SJSA1 (cell line): ENCODE results near the gene SERPINB10. TPM values are rescaled to one million over a fixed set of nuclear protein-coding genes. Genes with fewer than 3 reads are reported as not detected.
"Not testable (repeated sequence)": the region's sequence is repeated elsewhere in the genome, so short reads cannot be mapped to it uniquely, and the experiment has no call there.

Source experiments
- DNase-seq, 2 experiments: peaks; one replicate each; pipeline ENCODE4 v3.0.0-alpha.2; 2015 to 2020; ENCODE audit warnings: low spot score in 2 of 2, low read depth in 1 of 2
- H3K27ac ChIP-seq: fragments of 250-450 bp; sonication (Bioruptor Pico); 2 replicates; pipeline ENCODE4 v1.5.1; 2020; ENCODE audit warnings: mild to moderate bottlenecking, moderate library complexity
- H3K27me3 ChIP-seq: fragments of 250-450 bp; sonication (Bioruptor Pico); replicated peaks from 2 replicates; pipeline ENCODE4 v1.5.1; 2020; ENCODE audit warnings: mild to moderate bottlenecking, moderate library complexity
- H3K36me3 ChIP-seq: fragments of 250-450 bp; sonication (Bioruptor Pico); 2 replicates; pipeline ENCODE4 v1.5.1; 2020; ENCODE audit warnings: mild to moderate bottlenecking
- H3K4me1 ChIP-seq: fragments of 250-450 bp; sonication (Bioruptor Pico); replicated peaks from 2 replicates; pipeline ENCODE4 v1.6.1; 2021; ENCODE audit warnings: mild to moderate bottlenecking
- H3K4me3 ChIP-seq: fragments of 250-450 bp; sonication (Bioruptor Pico); 2 replicates; pipeline ENCODE4 v1.5.1; 2020; ENCODE audit warnings: mild to moderate bottlenecking
- H3K9me3 ChIP-seq: fragments of 250-450 bp; sonication (Bioruptor Pico); replicated peaks from 2 replicates; pipeline ENCODE4 v1.5.1; 2020; ENCODE audit warnings: mild to moderate bottlenecking
- total RNA-seq: library from RNA; depleted of rRNA; stranded (reverse); fragments of >200 nt; shearing (Covaris generic); gene quantifications from 2 replicates; pipeline ENCODE4 v1.2.3, GENCODE V29; 2014

SERPINB10 gene
- total RNA-seq, 1 experiment from 2014 or later = not detected

DNA sequence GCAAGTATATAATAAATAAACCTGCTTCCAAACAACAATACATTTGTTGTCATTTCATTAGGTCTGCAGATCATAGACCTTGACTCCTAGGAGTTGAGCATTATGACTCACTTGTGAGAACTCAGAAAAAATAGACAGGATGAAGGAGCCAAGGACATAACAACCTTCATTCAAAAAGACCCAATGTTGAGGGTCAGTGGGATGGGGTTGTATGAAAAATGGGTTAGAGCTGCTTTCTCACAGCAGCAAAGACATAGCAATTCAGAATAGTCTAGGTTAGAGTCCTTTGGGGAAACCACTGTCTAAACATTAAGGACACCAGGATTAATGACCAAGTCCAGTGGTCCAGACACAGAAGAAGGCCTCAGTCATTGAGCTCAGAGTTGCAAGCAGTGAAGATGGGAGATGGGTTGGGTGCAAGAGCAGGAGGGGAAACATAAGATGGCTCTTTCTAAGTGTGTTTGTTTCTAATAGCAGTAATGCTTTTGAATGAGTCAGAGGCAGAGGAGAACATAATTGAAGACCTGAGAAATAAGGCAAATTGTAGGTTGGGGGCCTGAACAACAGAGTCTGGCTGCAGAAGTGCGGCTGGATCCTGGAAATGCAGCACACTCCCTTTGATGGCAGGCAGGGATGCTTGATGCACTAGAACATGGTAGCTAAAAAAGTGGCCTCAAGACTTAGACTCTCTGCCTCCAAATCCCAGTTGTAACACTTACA lies 3.7 kb upstream of the SERPINB10 start:
- no peak overlapping the region for H3K27ac ChIP-seq
- no peaks in the 10 kb centered on the region for H3K9me3 ChIP-seq
- DNase-seq = no peak
- H3K36me3 ChIP-seq = no peaks in the 10 kb centered on the region
- no peaks in the 10 kb centered on the region for H3K4me1 ChIP-seq
- no peaks in the 10 kb centered on the region for H3K27me3 ChIP-seq
- no peak overlapping the region for H3K4me3 ChIP-seq

DNA sequence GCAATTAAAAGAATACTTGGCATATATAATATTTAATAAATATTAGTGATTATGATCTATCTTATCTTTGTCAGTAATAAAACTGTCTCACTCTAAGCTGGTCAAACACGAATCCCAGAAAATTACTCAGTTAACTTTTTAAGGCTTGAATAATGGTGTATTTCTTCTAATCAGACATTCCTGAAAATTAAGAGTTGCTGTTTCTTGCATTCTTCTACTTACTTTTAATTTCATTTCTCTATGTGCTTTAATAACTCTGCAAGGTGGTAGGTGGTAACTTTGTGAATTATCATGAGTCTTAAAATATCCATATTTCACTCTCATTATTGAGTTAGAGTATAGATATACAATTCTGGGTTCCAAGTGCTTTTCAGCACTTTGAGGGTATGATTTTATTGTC lies 3.1 kb upstream of the SERPINB10 start:
- Histone ChIP-seq H3K9me3 (no peaks in the 10 kb centered on the region), H3K4me3 (no peak overlapping the region), H3K27me3 (no peaks in the 10 kb centered on the region), H3K27ac (no peak overlapping the region), H3K4me1 (no peaks in the 10 kb centered on the region), H3K36me3 (no peaks in the 10 kb centered on the region)
- no peak for DNase-seq

DNA sequence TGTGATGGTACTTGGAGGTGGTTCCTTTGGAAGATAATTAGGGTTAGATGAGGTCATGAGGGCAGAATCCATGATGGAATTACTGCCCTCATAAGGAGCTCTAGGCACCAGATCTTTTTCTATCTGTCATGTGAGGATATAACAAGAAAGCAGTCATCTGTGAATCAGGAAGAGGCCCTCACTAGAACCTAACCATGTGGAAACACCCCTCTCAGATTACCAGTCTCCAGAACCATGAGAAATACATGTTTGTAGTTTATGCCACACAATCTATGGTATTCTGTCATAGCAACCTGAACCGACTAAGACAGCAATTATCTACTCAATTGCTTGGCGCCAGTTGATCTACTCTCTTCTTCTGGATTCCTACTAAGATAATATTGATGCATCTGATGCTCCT lies 2.4 kb upstream of the SERPINB10 start:
- no peaks in the 10 kb centered on the region for H3K9me3 ChIP-seq
- no peaks in the 10 kb centered on the region for H3K4me1 ChIP-seq
- 0 out of 2 replicates have a peak, but pooled peaks cover 5% of the 10 kb centered on the region for H3K27me3 ChIP-seq
- DNase-seq = no peak
- no peaks in the 10 kb centered on the region for H3K36me3 ChIP-seq
- no peak overlapping the region for H3K27ac ChIP-seq
- no peak overlapping the region for H3K4me3 ChIP-seq

DNA sequence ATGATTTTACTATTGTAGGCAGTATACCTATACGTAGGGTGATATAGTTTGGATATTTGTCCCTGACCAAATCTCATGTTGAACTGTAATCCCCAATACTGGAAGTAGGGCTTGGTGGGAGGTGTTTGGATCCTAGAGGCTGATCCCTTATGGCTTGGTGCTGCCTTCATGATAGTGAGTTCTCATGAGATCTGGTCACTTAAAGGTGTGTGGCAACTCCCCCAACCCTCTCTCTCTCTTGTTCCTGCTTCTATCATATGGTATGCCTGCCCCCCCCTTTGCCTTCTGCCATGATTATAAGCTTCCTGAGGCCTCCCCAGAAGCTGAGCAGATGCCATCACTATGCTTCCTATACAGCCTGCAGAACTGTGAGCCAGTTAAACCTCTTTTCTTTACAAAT lies 1.7 kb upstream of the SERPINB10 start:
- Histone ChIP-seq H3K4me3 (no peak overlapping the region), H3K9me3 (no peaks in the 10 kb centered on the region), H3K4me1 (no peaks in the 10 kb centered on the region), H3K27me3 (0 out of 2 replicates have a peak, but pooled peaks cover 10% of the 10 kb centered on the region), H3K27ac (no peak overlapping the region), H3K36me3 (no peaks in the 10 kb centered on the region)
- DNase-seq = no peak

DNA sequence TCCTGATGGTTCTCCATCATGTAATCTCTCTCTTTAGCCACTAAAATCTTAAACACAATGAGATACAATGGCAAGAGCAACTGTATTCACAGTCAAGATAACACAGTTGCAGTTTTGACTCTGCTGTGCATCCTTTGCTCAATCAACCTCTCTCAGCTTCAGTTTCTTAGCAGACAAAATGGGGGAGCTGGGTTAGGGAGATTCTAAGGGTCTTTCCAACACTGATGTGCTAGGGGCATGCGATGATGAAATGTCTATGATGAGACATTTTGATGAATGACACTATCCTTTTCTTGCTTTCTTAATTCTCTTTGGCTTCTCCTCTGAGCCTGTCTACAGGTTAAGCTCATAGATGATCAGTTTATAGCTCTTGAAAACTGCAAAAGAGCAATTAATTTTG lies 1.1 kb downstream of the SERPINB10 start:
- H3K27ac ChIP-seq = no peak overlapping the region
- H3K9me3 ChIP-seq = no peaks in the 10 kb centered on the region
- peaks cover 4% of the 10 kb centered on the region; the same call in 1 of the 2 replicates for H3K4me1 ChIP-seq
- no peak overlapping the region for H3K4me3 ChIP-seq
- no peaks in the 10 kb centered on the region for H3K36me3 ChIP-seq
- H3K27me3 ChIP-seq = peaks cover 10% of the 10 kb centered on the region; the same call in 1 of the 2 replicates
- no peak for DNase-seq

DNA sequence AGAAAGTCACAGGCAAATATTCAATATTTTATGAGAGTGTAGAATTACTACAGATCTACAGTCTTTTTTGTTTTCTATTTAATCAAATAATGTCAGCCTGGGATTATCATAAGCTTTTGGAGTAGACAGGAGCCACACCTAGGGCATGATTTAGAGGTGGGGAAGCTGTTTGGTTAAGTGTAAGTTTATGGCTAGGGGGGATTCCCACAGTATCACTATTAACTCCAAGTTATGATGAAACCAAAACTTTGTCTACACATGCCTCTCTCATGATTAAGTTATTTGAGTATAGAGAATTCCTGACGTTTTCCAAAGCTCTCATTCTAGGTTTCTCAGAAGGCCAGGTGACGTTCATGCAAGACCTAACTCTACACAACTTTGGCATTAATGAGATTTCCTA lies 2.1 kb downstream of the SERPINB10 start:
- no peak for DNase-seq
- H3K27ac ChIP-seq = no peak overlapping the region
- no peak overlapping the region for H3K4me3 ChIP-seq
- no peaks in the 10 kb centered on the region for H3K36me3 ChIP-seq
- H3K9me3 ChIP-seq = no peaks in the 10 kb centered on the region
- H3K27me3 ChIP-seq = peaks cover 10% of the 10 kb centered on the region
- H3K4me1 ChIP-seq = peaks cover 4% of the 10 kb centered on the region; the same call in 1 of the 2 replicates

DNA sequence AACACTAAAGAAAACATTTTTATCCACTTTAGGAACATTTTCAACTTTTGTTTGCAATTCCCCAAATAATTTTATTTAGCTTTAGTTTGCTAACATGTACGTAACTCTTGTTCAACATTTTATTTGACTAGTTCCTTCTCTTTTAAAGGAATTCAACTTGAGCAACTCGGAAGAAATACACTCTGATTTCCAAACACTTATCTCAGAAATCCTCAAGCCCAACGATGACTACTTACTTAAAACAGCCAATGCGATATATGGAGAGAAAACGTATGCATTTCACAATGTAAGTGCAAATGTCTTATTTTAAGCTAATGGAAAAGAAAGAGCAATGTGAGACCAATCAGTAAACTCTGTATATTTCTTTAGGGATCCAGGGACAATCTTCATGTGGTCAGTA lies 10.1 kb downstream of the SERPINB10 start:
- Histone ChIP-seq H3K4me3 (no peak overlapping the region), H3K36me3 (no peaks in the 10 kb centered on the region), H3K9me3 (no peaks in the 10 kb centered on the region), H3K4me1 (peaks cover 4% of the 10 kb centered on the region; the same call in 1 of the 2 replicates), H3K27ac (no peak overlapping the region), H3K27me3 (no peaks in the 10 kb centered on the region; the same call in none of the 2 replicates)
- DNase-seq = no peak

DNA sequence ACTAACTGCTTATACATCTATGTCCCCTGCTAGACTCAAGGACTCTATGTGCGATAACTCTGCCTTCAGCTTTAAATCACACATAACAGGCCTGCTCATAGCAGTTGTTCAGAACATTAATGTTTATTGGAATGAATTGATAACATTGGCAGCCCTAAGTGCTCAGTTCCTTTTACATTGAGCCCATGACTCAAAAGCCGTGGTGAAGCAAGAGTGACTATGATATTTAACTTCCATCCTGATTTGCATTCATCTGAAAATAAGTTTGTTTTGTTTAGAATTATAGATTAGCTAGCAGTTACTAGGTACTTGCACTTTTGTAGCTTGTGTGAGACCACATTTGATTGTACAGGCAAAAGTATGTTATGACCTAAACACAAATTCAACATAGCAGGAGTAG lies 14.3 kb downstream of the SERPINB10 start:
- H3K4me1 ChIP-seq = peaks cover 26% of the 10 kb centered on the region
- H3K27ac ChIP-seq = no peak overlapping the region
- no peak overlapping the region for H3K4me3 ChIP-seq
- no peaks in the 10 kb centered on the region for H3K27me3 ChIP-seq
- no peaks in the 10 kb centered on the region for H3K9me3 ChIP-seq
- no peaks in the 10 kb centered on the region for H3K36me3 ChIP-seq
- no peak for DNase-seq

DNA sequence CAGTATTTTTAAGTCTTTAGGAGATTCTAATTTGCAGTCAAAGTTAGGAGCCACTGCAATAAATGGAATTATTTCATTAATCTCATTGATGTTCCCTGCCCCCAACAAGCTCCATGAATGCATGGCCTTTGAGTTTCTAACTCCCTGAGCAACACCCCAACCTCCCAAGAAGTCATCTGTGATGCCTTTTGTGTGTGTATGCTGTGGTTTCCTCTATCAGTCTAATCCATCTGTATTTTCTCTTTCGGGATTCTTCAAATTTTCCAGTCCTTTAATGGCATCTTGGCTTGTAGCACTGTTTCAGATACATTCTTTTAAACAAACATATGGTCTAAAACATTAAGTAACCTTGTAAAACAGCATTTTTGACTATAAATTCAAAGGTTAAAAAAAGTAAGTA lies 16.8 kb downstream of the SERPINB10 start:
- Histone ChIP-seq H3K27me3 (no peaks in the 10 kb centered on the region), H3K36me3 (no peaks in the 10 kb centered on the region), H3K4me1 (peaks cover 26% of the 10 kb centered on the region), H3K27ac (peak overlapping the region; percentile 76), H3K4me3 (no peak overlapping the region), H3K9me3 (no peaks in the 10 kb centered on the region)
- DNase-seq = peak; percentile 59 to 72

DNA sequence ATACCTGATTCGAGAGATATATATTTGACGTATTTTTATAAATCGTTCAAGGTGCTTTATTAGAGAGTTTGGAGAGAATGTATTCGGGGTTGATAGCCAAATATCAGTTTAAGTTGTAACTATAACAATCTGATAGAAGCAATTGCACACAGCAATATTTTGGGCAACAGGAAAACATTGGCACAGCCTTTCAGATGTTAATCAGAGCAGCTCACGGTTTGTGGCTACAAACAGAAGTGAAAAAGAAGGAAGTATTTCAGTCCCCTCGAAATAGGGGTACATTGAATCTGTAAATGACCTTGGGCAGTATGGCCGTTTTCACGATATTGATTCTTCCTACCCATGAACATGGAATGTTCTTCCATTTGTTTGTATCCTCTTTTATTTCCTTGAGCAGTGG lies 20.6 kb downstream of the SERPINB10 start:
- Histone ChIP-seq H3K36me3 (no peaks in the 10 kb centered on the region), H3K4me1 (peaks cover 26% of the 10 kb centered on the region), H3K27me3 (no peaks in the 10 kb centered on the region), H3K9me3 (no peaks in the 10 kb centered on the region), H3K27ac (no peak overlapping the region), H3K4me3 (no peak overlapping the region)
- DNase-seq = no peak

DNA sequence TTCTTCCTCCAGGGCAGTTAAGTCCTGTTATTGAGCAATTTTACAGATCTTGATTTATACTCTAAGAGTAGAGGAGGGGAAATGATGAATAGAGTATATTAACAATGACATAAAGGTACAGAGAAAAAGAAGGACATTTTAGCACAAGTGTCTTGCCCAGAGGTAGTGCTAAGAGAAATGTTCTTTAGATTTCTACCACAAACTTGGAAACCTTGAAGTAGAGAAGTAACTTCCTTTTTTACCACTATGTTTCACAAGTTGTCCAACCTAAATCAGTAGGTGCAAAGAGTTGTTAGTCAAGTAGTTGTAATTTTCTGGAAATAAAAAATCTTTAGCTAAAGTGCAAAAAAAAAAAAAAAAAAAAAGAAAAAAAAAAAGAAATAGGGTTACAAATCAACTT lies 21.6 kb downstream of the SERPINB10 start:
- H3K27me3 ChIP-seq, H3K36me3 ChIP-seq, DNase-seq, H3K9me3 ChIP-seq, H3K27ac ChIP-seq, H3K4me3 ChIP-seq: not testable (repeated sequence)
- peaks cover 18% of the 10 kb centered on the region for H3K4me1 ChIP-seq

DNA sequence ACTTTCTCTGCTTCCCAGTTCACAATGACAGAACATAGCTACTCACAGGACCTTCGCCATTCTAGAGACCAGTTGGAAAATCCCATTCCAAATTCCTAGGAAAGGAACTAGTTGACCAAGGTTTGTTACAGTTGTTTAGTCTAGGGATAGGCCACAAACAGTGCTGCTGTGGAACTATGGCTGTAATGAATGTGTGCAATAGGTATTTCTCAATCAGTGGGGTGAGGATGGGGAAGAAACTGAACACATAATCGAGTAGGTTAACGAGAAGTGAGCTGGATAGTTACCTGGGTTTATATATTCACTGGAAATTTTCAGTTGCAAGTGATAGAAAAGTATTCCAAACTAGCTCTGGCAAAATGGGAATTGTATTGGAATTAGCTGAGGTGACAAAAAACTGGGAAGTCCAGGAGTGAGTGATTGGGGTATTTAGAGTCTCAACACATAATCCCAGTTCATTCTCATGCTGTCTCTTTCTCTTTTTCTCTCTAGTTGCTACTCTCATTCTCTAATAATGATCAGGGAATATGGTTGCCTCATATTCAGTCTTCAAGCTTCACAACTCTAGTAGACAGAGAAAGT lies 23.1 kb downstream of the SERPINB10 start:
- no peak overlapping the region for H3K4me3 ChIP-seq
- no peaks in the 10 kb centered on the region for H3K36me3 ChIP-seq
- H3K27me3 ChIP-seq = no peaks in the 10 kb centered on the region
- H3K27ac ChIP-seq = no peak overlapping the region
- no peaks in the 10 kb centered on the region for H3K9me3 ChIP-seq
- peaks cover 5% of the 10 kb centered on the region for H3K4me1 ChIP-seq
- DNase-seq = no peak

DNA sequence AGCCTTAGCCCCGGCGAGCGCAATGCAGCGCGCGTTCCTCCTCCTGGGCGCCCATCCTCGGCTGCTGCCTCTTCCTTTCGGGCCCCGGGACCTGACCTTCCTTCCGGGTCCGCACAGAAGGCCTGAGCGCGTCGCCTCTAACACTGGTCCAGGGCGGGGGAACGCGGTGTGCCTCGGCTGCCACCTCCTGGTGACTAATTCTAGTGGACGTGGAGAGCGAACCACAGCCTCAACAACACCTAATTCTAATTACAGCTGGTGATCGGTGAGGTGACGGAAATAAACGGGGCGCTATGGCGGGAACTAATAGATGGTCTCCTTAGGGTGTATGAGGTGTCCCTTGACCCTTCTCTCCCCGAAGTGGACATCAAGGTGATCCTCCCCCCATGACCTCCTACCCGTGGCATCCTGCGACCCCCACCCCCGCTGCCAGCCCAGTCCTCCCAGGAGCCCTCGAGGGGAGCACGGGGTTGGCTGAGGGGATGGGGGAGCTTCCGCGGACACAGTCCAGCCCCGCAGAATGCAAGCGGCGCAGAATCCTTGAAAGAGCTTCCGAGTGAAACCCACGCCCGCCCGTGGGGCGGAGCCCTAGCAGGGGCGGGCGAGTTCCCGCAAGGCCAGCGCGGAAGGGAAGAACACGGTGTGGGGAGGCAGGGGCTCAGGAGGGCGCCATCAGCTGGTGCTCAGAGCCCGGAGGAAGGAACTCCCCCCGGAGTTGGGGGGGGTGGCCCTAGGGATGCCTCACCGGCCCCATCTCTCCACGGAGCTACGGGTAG lies 28.6 kb downstream of the SERPINB10 start:
- peak; percentile 65 to 83 for DNase-seq
- H3K27me3 ChIP-seq = no peaks in the 10 kb centered on the region
- peak overlapping the region; percentile 39 for H3K4me3 ChIP-seq
- H3K4me1 ChIP-seq = peaks cover 9% of the 10 kb centered on the region; the same call in 1 of the 2 replicates
- no peaks in the 10 kb centered on the region for H3K9me3 ChIP-seq
- H3K36me3 ChIP-seq = no peaks in the 10 kb centered on the region
- no peak overlapping the region for H3K27ac ChIP-seq

DNA sequence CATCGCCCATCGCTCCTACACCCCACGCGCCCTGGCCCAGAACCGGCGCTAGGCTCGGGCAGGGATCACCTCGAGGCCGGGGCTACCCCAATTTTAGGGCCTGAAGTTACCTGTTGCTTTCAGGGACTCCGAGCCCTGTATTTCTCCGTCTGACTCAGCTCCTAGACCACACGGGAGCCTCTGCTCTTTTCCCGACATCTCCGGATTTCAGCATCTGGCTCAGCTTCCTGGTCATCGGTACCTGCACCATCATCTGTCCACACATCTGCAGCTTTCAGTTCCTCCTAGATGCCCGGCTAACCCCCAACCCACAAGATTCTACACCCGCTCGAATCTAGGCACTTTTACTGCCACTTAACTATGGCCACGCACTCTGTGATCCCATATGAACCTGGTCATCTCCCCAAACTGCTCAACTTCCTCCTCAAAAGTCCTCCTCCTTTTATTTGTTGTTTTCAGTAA lies 29.2 kb downstream of the SERPINB10 start:
- DNase-seq = no peak
- Histone ChIP-seq H3K27me3 (no peaks in the 10 kb centered on the region), H3K27ac (no peak overlapping the region), H3K4me3 (peak overlapping the region; percentile 39), H3K9me3 (no peaks in the 10 kb centered on the region), H3K4me1 (peaks cover 9% of the 10 kb centered on the region; the same call in 1 of the 2 replicates), H3K36me3 (no peaks in the 10 kb centered on the region)
